Measurements from ENCODE around the gene BRMS1. TPM values are rescaled to one million over a fixed set of nuclear protein-coding genes. Genes with fewer than 3 reads are reported as not detected.
"Not testable (repeated sequence)": the region's sequence is repeated elsewhere in the genome, so short reads cannot be mapped to it uniquely, and the experiment has no call there.

Gene BRMS1
- total and polyA plus RNA-seq, 8 donors, result 19.5 to 34.3 (median 25.6) TPM

DNA sequence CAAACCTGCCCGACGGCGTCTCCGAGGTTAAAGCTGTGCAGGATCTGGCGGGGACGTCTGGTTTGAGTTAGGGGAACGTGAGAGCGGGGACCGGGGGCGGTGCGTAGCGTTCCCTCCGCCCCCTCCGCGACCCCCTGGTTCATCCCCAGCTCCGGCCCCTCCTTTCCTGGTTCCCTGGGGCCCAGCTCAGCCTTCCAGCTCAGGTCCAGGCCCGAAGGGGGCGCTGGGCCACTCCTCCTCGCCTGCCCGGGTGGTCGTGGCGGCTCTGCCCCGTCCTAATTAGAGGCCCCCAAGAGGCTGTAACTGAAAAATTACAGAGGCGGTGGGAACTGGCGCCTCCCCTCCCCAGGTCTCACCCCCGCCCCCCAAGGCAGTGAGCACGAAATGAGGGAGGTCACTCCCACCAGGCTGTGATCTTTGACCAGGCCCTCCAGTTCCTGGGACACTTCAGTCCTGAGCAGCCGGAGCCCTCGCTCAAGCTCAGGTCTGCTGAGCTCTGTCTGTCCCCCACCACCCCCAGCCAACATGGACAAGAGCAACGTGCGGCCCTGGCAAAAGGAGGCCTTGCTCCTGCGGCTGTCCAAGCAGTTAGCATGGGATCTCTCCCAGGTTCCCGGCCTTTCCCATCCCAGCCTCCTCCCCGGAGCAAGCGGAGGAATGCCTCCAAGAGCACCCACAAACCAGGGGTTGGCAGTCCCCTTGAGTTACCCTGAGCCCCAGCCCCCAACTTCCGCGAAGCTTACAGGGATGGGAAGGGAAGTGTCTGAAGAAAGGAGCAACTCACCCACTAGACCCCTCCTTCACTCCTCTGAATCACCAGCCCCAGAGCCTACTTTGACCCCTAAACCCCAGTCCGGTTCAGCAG, 31.4 kb downstream of the BRMS1 start:
- TF ChIP-seq, protein P1, sequence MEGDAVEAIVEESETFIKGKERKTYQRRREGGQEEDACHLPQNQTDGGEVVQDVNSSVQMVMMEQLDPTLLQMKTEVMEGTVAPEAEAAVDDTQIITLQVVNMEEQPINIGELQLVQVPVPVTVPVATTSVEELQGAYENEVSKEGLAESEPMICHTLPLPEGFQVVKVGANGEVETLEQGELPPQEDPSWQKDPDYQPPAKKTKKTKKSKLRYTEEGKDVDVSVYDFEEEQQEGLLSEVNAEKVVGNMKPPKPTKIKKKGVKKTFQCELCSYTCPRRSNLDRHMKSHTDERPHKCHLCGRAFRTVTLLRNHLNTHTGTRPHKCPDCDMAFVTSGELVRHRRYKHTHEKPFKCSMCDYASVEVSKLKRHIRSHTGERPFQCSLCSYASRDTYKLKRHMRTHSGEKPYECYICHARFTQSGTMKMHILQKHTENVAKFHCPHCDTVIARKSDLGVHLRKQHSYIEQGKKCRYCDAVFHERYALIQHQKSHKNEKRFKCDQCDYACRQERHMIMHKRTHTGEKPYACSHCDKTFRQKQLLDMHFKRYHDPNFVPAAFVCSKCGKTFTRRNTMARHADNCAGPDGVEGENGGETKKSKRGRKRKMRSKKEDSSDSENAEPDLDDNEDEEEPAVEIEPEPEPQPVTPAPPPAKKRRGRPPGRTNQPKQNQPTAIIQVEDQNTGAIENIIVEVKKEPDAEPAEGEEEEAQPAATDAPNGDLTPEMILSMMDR (IDR thresholded peaks at IDR 0.05), result no peak
- Histone ChIP-seq H3K36me3 (no peaks in the 10 kb centered on the region), H3K4me3 (peak overlapping the region; percentile 44 to 62), H3K27me3 (peaks cover 0 to 21% of the 10 kb centered on the region in 2 donors), H3K4me1 (peaks cover 13 to 46% of the 10 kb centered on the region in 2 donors), H3K27ac (peak overlapping the region; percentile 86 to 88), H3K9me3 (no peaks in the 10 kb centered on the region)
- intact Hi-C loops (cut with DNase I), result loop anchor here in 1 of 2 donors (10.0 kb wide), 1 partner anchor 71 kb away; no protein-coding TSS in a partner anchor
- DNase-seq, result peak in 3 of 4 donors; percentile 80 to 88 (median 85)
- ATAC-seq, result no peak

DNA sequence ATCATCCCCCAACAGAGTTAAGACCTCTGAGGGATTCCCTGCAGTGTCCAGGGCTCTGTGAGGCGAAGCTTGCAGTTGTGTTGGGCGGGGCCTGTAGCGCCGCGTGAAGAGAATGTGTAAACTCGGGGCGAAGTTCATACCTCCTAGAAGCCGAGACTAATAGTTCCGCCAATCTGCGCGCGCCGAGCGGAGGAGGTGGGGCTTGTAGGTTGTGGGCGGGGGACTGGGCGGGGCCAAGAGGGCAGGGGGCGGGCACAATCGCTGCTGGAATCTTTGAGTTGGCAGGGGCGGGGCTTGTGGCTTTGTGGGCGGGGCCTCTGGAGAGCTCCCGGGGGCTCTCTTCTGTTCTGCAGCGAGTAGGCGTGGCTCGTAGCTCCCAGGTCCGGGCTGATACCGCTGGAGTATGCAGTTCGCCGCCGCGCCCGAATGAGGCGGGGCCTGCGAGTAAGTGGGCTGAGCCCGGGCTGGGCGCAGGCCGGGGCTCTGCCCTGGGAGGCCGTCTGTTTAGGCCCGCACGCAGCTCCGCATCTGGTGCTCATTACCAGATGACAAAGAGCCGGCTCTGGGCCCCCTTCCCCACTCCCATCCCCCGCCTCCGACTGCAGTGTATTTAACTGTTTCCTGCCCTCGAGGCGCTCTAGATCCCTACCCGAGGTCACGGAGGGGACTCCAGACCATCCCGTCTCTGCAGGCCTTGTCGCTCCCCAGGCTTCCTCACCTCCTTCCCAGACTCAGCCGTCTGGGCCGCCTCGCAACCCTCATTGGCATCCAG, 32.2 kb downstream of the BRMS1 start:
- Histone ChIP-seq H3K9me3 (no peaks in the 10 kb centered on the region), H3K4me3 (peak overlapping the region; percentile 44 to 62), H3K4me1 (peaks cover 6 to 38% of the 10 kb centered on the region in 2 donors), H3K27ac (peak overlapping the region; percentile 86 to 88), H3K27me3 (peaks cover 0 to 21% of the 10 kb centered on the region in 2 donors), H3K36me3 (no peaks in the 10 kb centered on the region)
- DNase-seq (peak; percentile 95 to 99 (median 99)), ATAC-seq (peak; percentile 84)
- intact Hi-C loops (cut with DNase I), result loop anchor here in 1 of 2 donors (10.0 kb wide), 1 partner anchor 72 kb away; no protein-coding TSS in a partner anchor
- TF ChIP-seq, protein P1 (IDR thresholded peaks at IDR 0.05), result no peak

DNA sequence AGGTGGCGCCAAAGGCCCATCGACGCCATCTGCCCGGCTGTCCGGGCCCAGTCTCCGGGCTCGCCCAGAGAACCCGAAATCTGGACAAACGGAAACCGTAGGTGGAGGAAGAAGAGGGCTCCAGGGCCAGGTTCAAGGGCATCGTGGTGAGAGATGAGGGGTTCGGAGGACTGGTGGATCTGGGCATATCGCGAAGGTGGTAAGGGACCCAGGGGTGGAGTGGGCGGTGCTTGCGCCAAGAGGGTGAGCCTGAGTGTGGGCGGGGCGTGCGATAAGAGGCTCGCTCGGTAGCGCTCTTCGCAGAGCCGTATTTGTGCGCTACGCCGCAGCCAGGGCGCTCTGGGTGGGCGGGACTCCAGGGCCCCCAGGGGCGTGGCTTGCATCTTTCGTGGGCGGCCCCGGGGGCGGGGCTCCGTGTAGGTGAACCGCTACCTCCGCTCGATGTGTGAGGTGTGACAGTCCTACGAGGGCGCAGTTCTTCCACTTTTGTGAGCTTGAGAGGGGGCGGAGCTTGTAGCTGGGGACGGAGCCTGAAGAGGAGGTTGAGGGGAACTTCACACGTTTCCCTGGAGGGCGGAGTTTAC, 32.8 kb downstream of the BRMS1 start:
- Histone ChIP-seq H3K4me3 (peak overlapping the region; percentile 37 to 62), H3K27ac (peak overlapping the region; percentile 86 to 88), H3K27me3 (peaks cover 0 to 17% of the 10 kb centered on the region in 2 donors), H3K4me1 (peaks cover 0 to 31% of the 10 kb centered on the region in 2 donors), H3K36me3 (no peaks in the 10 kb centered on the region), H3K9me3 (no peaks in the 10 kb centered on the region)
- DNase-seq, result peak in 3 of 4 donors; percentile 94 to 95 (median 95)
- TF ChIP-seq, protein P1 (IDR thresholded peaks at IDR 0.05), result no peak
- intact Hi-C loops (cut with DNase I), result loop anchor here in 1 of 2 donors (10.0 kb wide), 1 partner anchor 73 kb away; no protein-coding TSS in a partner anchor
- ATAC-seq, result peak; percentile 81

DNA sequence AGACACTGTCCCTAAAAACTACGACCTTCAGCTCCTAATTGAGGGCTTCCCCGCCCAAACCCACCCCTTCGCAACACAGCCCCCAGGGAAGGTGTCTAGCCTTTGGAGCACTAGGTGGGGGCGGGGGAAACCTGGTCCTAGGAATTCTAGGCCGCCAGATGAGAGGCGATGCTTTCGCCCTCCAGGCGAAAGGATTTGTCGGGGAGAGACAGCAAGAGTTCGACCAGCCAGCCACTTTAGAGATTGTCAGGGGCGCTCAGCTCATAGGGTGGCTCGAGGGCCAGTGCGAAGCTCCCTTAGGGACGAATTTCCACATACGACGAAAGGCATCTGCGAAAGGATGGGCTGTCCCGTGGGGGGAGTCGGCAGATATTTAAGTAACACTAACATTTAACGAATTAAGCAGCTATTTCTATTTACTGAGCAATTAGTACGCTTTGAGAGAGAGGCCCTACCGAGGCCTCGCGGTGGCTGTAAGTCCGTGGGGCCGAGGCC, 33.4 kb downstream of the BRMS1 start:
- no peak for DNase-seq
- no peaks in the 10 kb centered on the region for H3K36me3 ChIP-seq
- H3K4me1 ChIP-seq, result peaks cover 0 to 26% of the 10 kb centered on the region in 2 donors
- ATAC-seq, result no peak
- H3K27me3 ChIP-seq, result peaks cover 0 to 12% of the 10 kb centered on the region in 2 donors
- H3K4me3 ChIP-seq, result peak overlapping the region; percentile 37 to 62
- H3K27ac ChIP-seq, result peak overlapping the region; percentile 86 to 88
- intact Hi-C loops (cut with DNase I), result loop anchor here in 1 of 2 donors (10.0 kb wide), 1 partner anchor 73 kb away; no protein-coding TSS in a partner anchor
- no peaks in the 10 kb centered on the region for H3K9me3 ChIP-seq
- TF ChIP-seq, protein P1 (IDR thresholded peaks at IDR 0.05), result peak; percentile 80 to 88

DNA sequence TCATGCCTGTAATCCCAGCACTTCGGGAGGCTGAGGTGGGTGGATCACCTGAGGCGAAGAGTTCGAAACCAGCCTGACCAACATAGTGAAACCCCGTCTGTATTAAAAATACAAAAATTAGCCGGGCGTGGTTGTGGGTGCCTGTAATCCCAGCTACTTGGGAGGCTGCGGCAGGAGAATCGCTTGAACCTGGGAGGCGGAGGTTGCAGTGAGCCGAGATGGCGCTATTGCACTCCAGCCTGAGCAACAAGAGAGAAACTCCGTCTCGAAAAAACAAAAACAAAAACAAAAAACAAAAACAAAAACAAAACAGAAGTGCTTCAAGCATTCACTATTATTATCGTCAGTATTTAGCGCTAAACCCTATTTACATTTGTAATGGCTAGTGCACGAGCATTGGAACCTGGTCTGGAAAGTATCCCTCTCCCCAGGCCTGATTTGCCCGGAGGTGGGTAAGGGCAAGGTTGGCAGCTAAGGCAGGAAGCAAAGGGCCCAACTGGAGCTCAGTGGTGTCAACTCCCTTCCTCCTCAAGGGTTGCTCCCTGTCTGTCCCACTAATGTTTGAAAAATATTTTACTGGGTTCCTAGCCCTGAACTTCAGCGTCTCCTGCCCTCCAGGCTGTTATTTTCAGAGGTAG, 34.0 kb downstream of the BRMS1 start:
- not testable (repeated sequence) for H3K36me3 ChIP-seq, ATAC-seq, H3K27me3 ChIP-seq, H3K9me3 ChIP-seq, DNase-seq, H3K4me3 ChIP-seq, H3K27ac ChIP-seq
- peaks cover 0 to 24% of the 10 kb centered on the region in 2 donors for H3K4me1 ChIP-seq
- intact Hi-C loops (cut with DNase I), result loop anchor here in 1 of 2 donors (10.0 kb wide), 1 partner anchor 74 kb away; no protein-coding TSS in a partner anchor
